Measurements from ENCODE around the gene CAV2.
"Not testable (repeated sequence)": the region's sequence is repeated elsewhere in the genome, so short reads cannot be mapped to it uniquely, and the experiment has no call there.

The CAV2 gene

GRCh38 chr7:116499168-116500077, at the start of gene CAV2:
Gene CAV2, plus strand, starts transcription at chr7:116499738. Its CDS starts 44 bp downstream, at chr7:116499782.
- DNase-seq (ENCODE audit: low spot score): no peak

GRCh38 chr7:116449950-116450349, 49.6 kb upstream of the CAV2 start:
- no peak for DNase-seq (ENCODE audit: low spot score)

- no peak for DNase-seq (ENCODE audit: low spot score)
Measured at GRCh38 chr7:116451957-116452729, 47.4 kb upstream of the CAV2 start.

- DNase-seq (ENCODE audit: low spot score): no peak
Measured at GRCh38 chr7:116454377-116454776, 45.2 kb upstream of the CAV2 start.

GRCh38 chr7:116455009-116455408, 44.5 kb upstream of the CAV2 start:
- DNase-seq (ENCODE audit: low spot score): no peak

- DNase-seq (ENCODE audit: low spot score): no peak
Measured at GRCh38 chr7:116455499-116455898, 44.0 kb upstream of the CAV2 start.

- DNase-seq (ENCODE audit: low spot score): no peak
Measured at GRCh38 chr7:116461500-116461899, 38.0 kb upstream of the CAV2 start.

- DNase-seq (ENCODE audit: low spot score): no peak
Measured at GRCh38 chr7:116463956-116464355, 35.6 kb upstream of the CAV2 start.

GRCh38 chr7:116464375-116464774, 35.2 kb upstream of the CAV2 start:
- no peak for DNase-seq (ENCODE audit: low spot score)

GRCh38 chr7:116465125-116465524, 34.4 kb upstream of the CAV2 start:
- DNase-seq (ENCODE audit: low spot score): no peak

- no peak for DNase-seq (ENCODE audit: low spot score)
Measured at GRCh38 chr7:116468534-116468933, 31.0 kb upstream of the CAV2 start.

- DNase-seq (ENCODE audit: low spot score): no peak
Measured at GRCh38 chr7:116477625-116478024, 21.9 kb upstream of the CAV2 start.

- DNase-seq (ENCODE audit: low spot score): no peak
Measured at GRCh38 chr7:116478834-116479233, 20.7 kb upstream of the CAV2 start.

- no peak for DNase-seq (ENCODE audit: low spot score)
Measured at GRCh38 chr7:116483271-116483942, 16.1 kb upstream of the CAV2 start.

- DNase-seq (ENCODE audit: low spot score): not testable (repeated sequence)
Measured at GRCh38 chr7:116484389-116484788, 15.1 kb upstream of the CAV2 start.

- no peak for DNase-seq (ENCODE audit: low spot score)
Measured at GRCh38 chr7:116487907-116488521, 11.5 kb upstream of the CAV2 start.

GRCh38 chr7:116490351-116490750, 9.2 kb upstream of the CAV2 start:
- DNase-seq (ENCODE audit: low spot score): no peak

GRCh38 chr7:116491887-116492653, 7.5 kb upstream of the CAV2 start:
- no peak for DNase-seq (ENCODE audit: low spot score)

- DNase-seq (ENCODE audit: low spot score): no peak
Measured at GRCh38 chr7:116492654-116493109, 6.9 kb upstream of the CAV2 start.

- DNase-seq (ENCODE audit: low spot score): no peak
Measured at GRCh38 chr7:116493449-116493848, 6.1 kb upstream of the CAV2 start.

GRCh38 chr7:116494472-116494871, 5.1 kb upstream of the CAV2 start:
- no peak for DNase-seq (ENCODE audit: low spot score)

All from CD4-positive, alpha-beta T cell treated with Interleukin-15 for 4 hours (primary cell).